OCI-LY3 (cell line): Measurements from ENCODE around the gene NEDD4.
A peak's percentile ranks its signal among the peaks of the same experiment; 100 is the strongest.

Experiments
- H2AFZ ChIP-seq: fragments of 200-600, 300-600 bp; shearing (Covaris generic); 2 replicates; pipeline ENCODE4 v1.6.0; 2014; ENCODE audit warnings: antibody characterized with exemption, low read depth, low read length
- H3K27ac ChIP-seq: fragments of 200-600, 300-600 bp; sonication (generic); 2 replicates; pipeline ENCODE4 v1.5.1; 2014; ENCODE audit warnings: mild to moderate bottlenecking, low read length, moderate library complexity, mixed read lengths
- H3K27me3 ChIP-seq: fragments of 200-600, 300-600 bp; sonication (generic); 2 replicates; pipeline ENCODE4 v1.6.1; 2014; ENCODE audit warnings: low read depth, low read length, mixed read lengths
- H3K36me3 ChIP-seq: fragments of 200-600, 300-600 bp; sonication (generic); replicated peaks from 2 replicates; pipeline ENCODE3; 2014; ENCODE audit warnings: low read depth, low read length, mixed read lengths
- H3K4me1 ChIP-seq: fragments of 300-600, 200-600 bp; sonication (generic); 2 replicates; pipeline ENCODE4 v1.6.1; 2014; ENCODE audit warnings: low read length, mixed read lengths
- H3K4me2 ChIP-seq: fragments of 200-600, 300-600 bp; sonication (generic); 2 replicates; pipeline ENCODE4 v1.6.1; 2014; ENCODE audit warnings: low read length, mixed read lengths
- H3K4me3 ChIP-seq: fragments of 300-600, 200-600 bp; sonication (generic); 2 replicates; pipeline ENCODE4 v1.5.1; 2014; ENCODE audit warnings: antibody characterized with exemption, mild to moderate bottlenecking, low read length, moderate library complexity
- H3K79me2 ChIP-seq: fragments of 300-600, 200-600 bp; shearing (Covaris generic); 2 replicates; pipeline ENCODE4 v1.6.1; 2014; ENCODE audit warnings: mild to moderate bottlenecking, low read length, mixed read lengths
- H3K9ac ChIP-seq: fragments of 300-600, 200-600 bp; shearing (Covaris generic); 2 replicates; pipeline ENCODE4 v1.6.0; 2014; ENCODE audit warnings: mild to moderate bottlenecking, low read length, moderate library complexity
- H3K9me3 ChIP-seq: fragments of 200-600, 300-600 bp; shearing (Covaris generic); 2 replicates; pipeline ENCODE4 v1.6.1; 2014; ENCODE audit warnings: low read length, mixed read lengths; ENCODE audit not compliant: insufficient read depth
- H4K20me1 ChIP-seq: fragments of 200-600, 300-600 bp; sonication (generic); 2 replicates; pipeline ENCODE4 v1.6.1; 2016; ENCODE audit warnings: low read length, mixed read lengths; ENCODE audit not compliant: insufficient read depth
- EZH2phosphoT487 ChIP-seq: fragments of 200-600 bp; shearing (Covaris generic); IDR thresholded peaks from 2 replicates; pipeline ENCODE4 v1.6.1; 2018; ENCODE audit warnings: antibody characterized with exemption, mixed run types, low read depth
- TF ChIP-seq, protein P1 (sequence below): fragments of 200-600, 300-600 bp; sonication (generic); IDR thresholded peaks from 2 replicates; pipeline ENCODE4 v1.5.1; 2014; ENCODE audit warnings: antibody characterized with exemption, low read length, low read depth

Gene NEDD4

DNA sequence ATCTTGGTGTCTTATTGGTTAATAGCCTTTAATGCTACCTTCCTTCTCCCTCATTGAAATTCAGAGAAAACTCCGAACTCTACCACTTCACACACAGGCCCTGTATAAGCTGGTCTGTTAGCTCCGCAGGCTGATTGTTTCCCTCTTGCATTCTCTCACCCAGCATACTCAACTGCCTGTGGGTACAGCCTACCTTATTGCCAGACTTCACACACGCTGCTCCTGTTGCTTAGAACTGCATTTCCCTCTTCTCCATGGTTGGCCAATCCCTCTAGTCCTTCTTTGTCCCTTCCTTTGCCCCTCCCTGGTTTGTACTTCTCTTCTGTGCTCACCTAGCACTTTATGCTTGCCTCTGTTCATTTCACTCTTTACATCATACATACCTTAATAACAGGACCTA is 157.5 kb downstream of the NEDD4 start:
- TF ChIP-seq, protein P1, sequence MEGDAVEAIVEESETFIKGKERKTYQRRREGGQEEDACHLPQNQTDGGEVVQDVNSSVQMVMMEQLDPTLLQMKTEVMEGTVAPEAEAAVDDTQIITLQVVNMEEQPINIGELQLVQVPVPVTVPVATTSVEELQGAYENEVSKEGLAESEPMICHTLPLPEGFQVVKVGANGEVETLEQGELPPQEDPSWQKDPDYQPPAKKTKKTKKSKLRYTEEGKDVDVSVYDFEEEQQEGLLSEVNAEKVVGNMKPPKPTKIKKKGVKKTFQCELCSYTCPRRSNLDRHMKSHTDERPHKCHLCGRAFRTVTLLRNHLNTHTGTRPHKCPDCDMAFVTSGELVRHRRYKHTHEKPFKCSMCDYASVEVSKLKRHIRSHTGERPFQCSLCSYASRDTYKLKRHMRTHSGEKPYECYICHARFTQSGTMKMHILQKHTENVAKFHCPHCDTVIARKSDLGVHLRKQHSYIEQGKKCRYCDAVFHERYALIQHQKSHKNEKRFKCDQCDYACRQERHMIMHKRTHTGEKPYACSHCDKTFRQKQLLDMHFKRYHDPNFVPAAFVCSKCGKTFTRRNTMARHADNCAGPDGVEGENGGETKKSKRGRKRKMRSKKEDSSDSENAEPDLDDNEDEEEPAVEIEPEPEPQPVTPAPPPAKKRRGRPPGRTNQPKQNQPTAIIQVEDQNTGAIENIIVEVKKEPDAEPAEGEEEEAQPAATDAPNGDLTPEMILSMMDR = no peak
- no peak for TF ChIP-seq EZH2phosphoT487
- Histone ChIP-seq H4K20me1 (no peaks in the 10 kb centered on the region), H3K27me3 (no peaks in the 10 kb centered on the region), H2AFZ (no peak overlapping the region), H3K36me3 (no peaks in the 10 kb centered on the region), H3K4me3 (no peak overlapping the region), H3K4me1 (peaks cover 10% of the 10 kb centered on the region), H3K4me2 (no peak overlapping the region), H3K27ac (no peak overlapping the region), H3K9ac (no peak overlapping the region), H3K9me3 (no peaks in the 10 kb centered on the region), H3K79me2 (no peaks in the 10 kb centered on the region)

- no peaks in the 10 kb centered on the region for H3K9me3 ChIP-seq
- H3K4me1 ChIP-seq = peaks cover 25% of the 10 kb centered on the region
- H3K9ac ChIP-seq = no peak overlapping the region
- no peak overlapping the region for H3K4me3 ChIP-seq
- no peaks in the 10 kb centered on the region for H3K27me3 ChIP-seq
- H3K4me2 ChIP-seq = no peak overlapping the region
- H2AFZ ChIP-seq = no peak overlapping the region
- no peaks in the 10 kb centered on the region for H3K79me2 ChIP-seq
- no peaks in the 10 kb centered on the region for H3K36me3 ChIP-seq
- H3K27ac ChIP-seq = no peak overlapping the region
- H4K20me1 ChIP-seq = no peaks in the 10 kb centered on the region
- TF ChIP-seq EZH2phosphoT487 = no peak
- TF ChIP-seq, protein P1 = no peak
Observed at GRCh38 chr15:55834331-55834730, 159.1 kb downstream of the NEDD4 start.

- Histone ChIP-seq H4K20me1 (no peaks in the 10 kb centered on the region), H3K79me2 (no peaks in the 10 kb centered on the region), H2AFZ (no peak overlapping the region), H3K27me3 (no peaks in the 10 kb centered on the region), H3K4me2 (peak overlapping the region; percentile 66), H3K36me3 (no peaks in the 10 kb centered on the region), H3K4me1 (peaks cover 32% of the 10 kb centered on the region), H3K27ac (peak overlapping the region; percentile 19; the same call in 1 of the 2 replicates), H3K9ac (no peak overlapping the region), H3K9me3 (no peaks in the 10 kb centered on the region), H3K4me3 (peak overlapping the region; percentile 33)
- TF ChIP-seq, protein P1 = no peak
- TF ChIP-seq EZH2phosphoT487 = no peak
Observed at GRCh38 chr15:55829826-55830225, 163.6 kb downstream of the NEDD4 start.

DNA sequence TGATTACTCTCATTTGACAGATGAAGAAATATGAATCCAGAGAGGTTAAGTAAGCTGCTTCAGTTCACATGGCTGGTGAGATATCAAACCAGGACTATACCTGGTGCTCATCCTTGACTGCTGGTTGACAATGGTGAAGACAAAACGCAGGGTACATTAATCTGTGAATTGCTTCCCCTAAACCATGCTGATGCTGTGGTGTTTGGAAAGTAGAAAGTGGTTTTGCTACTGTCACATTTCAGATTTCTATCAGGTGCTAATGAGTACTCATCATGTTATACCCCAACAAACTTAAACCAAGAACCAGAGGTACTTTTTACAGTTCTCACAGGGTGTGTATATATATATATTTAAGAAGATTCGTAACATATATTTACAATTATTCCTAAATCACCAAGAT is 165.5 kb downstream of the NEDD4 start:
- TF ChIP-seq EZH2phosphoT487 = no peak
- TF ChIP-seq, protein P1 = no peak
- no peaks in the 10 kb centered on the region for H3K9me3 ChIP-seq
- no peak overlapping the region for H3K9ac ChIP-seq
- H3K27ac ChIP-seq = no peak overlapping the region
- no peaks in the 10 kb centered on the region for H4K20me1 ChIP-seq
- H3K27me3 ChIP-seq = no peaks in the 10 kb centered on the region
- no peak overlapping the region for H3K4me2 ChIP-seq
- no peak overlapping the region for H2AFZ ChIP-seq
- no peak overlapping the region for H3K4me3 ChIP-seq
- peaks cover 32% of the 10 kb centered on the region for H3K4me1 ChIP-seq
- H3K36me3 ChIP-seq = no peaks in the 10 kb centered on the region
- no peaks in the 10 kb centered on the region for H3K79me2 ChIP-seq
